GM18870 (cell line): ENCODE measurements around the gene GOLGA2.

Source experiments
- ATAC-seq: cut with Tn5 transposase; IDR thresholded peaks from one replicate; pipeline ENCODE4 v1.9.1; 2021; ENCODE audit warnings: moderate library complexity; ENCODE audit not compliant: unreplicated experiment

GOLGA2 gene, protein sequence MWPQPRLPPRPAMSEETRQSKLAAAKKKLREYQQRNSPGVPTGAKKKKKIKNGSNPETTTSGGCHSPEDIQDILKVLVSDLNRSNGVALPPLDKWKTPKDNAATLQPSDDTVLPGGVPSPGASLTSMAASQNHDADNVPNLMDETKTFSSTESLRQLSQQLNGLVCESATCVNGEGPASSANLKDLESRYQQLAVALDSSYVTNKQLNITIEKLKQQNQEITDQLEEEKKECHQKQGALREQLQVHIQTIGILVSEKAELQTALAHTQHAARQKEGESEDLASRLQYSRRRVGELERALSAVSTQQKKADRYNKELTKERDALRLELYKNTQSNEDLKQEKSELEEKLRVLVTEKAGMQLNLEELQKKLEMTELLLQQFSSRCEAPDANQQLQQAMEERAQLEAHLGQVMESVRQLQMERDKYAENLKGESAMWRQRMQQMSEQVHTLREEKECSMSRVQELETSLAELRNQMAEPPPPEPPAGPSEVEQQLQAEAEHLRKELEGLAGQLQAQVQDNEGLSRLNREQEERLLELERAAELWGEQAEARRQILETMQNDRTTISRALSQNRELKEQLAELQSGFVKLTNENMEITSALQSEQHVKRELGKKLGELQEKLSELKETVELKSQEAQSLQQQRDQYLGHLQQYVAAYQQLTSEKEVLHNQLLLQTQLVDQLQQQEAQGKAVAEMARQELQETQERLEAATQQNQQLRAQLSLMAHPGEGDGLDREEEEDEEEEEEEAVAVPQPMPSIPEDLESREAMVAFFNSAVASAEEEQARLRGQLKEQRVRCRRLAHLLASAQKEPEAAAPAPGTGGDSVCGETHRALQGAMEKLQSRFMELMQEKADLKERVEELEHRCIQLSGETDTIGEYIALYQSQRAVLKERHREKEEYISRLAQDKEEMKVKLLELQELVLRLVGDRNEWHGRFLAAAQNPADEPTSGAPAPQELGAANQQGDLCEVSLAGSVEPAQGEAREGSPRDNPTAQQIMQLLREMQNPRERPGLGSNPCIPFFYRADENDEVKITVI

DNA sequence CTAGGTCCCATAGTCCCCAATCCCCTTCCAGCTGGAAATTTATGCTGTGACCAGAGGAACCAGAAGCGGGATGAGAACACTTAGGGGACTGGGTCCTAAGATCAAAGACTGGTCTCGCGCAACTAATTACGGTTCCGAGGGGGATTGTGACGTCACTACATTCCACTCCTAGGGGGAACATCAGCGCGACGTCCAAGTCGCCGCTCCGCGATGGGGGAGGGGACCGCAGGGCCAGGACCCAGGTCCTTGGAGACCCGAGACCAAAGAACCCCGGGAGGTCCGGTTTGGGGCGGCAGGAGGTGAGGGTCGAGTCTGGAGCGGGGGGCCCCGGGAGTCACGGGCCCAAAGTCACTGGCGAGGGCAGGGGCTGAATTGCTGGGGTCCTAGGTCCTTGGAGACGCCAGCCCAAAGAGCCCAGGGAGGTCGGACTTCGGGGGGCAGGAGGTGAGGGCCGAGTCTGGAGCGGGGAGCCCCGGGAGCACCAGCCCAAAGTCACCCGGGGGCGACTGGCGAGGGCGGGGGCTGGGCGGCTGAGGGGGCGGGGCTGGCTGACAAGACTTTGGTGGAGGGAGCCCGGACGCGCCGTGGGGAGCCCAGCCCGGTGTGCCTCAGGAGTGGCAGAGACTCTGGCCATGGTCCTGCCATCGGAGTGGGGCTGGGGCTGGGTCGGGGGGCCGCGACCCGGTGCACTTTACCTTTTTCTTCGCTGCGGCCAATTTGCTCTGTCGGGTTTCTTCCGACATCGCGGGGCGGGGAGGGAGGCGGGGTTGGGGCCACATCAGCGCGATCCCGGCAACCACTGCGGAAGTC lies at the start of gene GOLGA2:
GOLGA2 (minus strand) TSS at position 810 of the 810 bp plus-strand sequence; CDS start at position 779, 31 bp downstream.
- ATAC-seq, result peak; percentile 40

DNA sequence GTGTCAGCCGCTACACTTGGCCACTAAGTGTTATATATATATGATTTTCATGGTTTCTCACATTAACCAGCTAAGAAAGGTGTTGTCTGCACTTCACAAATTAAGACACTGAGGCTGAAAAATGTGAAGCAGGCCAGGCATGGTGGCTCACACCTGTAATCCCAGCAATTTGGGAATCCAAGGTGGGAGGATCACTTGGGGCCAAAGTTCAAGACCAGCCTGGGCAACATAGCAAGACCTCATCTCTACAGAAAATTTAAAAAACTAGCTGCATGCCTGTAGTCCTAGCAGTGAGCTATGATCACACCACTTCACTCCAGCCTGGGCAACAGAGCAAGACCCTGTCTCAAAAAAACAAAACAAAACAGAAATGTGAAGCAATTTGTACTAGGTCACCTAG lies 48.6 kb upstream of the GOLGA2 start:
- ATAC-seq, result no peak

DNA sequence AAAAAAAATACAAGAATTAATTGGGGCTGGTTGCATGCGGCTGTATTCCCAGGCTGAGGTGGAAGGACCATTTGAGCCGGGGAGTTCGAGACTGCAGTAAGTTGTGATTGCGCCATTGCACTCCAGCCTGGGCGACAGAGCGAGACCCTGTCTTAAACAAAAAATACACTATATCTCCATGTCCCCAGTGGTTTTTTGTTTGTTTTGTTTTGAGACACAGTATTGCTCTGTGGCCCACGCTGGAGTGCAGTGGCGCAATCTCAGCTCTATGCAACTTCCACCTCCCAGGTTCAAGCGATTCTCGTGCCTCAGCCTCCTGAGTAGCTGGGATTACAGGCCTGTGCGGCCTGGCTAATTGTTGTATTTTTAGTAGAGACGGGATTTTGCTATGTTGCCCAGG lies 48.0 kb upstream of the GOLGA2 start:
- ATAC-seq, result no peak

DNA sequence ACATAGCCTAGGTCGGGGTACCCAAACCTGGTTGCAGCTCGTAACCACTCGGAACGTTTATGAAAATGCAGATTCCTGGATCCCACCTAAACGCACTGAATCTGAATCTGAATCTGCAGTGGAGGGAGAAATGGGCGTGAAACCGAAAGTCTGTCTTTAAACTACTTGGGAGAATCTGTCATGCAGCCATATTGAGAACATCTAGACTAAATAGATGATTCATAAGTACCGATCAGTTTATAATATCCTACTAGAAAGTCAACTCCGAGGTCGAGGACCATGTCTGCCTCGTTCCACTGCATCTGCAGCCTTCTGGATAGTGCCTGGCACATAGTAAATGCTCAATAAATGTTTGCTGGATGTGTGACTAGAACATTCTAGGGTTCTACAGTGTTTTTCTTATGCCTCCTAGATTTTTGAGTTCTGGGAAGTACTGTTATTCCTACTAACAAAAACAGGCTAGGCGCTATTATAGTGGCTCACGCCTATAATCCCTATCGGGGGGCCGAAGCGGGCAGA lies 47.5 kb upstream of the GOLGA2 start:
- ATAC-seq, result no peak

DNA sequence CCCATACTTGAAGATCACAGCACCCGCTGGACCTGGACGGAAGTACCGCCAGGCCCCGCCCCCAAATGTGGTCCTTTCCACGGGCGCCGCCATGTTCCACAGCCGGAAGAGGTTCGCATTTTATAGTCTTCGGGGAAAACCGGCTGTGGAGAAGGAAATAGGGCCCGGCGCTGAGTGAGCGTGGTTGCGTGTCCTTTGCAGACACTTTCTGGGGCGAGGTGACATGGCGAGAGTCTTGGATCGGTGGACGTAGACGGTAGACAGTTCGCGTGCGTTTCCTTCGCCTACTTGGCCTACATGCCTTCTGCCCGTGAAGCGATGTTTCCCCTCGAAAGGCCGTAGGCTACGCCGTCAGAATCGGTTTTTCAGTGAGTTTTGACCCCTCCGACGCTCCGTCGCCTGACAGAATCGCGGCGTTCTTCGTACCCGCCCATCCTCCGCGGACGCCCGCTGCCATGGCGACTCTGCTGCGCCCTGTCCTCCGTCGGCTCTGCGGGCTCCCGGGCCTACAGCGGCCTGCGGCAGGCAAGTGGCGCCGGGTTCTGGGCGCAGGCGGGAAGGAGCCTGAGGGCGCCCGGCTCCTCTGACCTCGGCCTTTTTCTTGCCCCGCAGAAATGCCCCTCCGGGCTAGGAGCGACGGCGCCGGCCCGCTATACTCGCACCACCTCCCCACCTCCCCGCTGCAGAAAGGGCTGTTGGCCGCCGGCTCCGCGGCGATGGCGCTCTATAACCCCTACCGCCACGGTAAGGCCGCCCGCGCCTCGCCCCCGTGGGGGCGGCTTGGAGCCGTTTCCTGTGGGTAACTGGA lies 46.8 kb upstream of the GOLGA2 start, which contains the start of the genes COQ4 and TRUB2:
COQ4 (plus strand) TSS at position 436 of the 808 bp plus-strand sequence; CDS start at position 456, 20 bp downstream.
TRUB2 (minus strand) TSS at position 44 of the 808 bp plus-strand sequence; CDS start at position 5, 39 bp downstream.
- peak; percentile 69 for ATAC-seq

DNA sequence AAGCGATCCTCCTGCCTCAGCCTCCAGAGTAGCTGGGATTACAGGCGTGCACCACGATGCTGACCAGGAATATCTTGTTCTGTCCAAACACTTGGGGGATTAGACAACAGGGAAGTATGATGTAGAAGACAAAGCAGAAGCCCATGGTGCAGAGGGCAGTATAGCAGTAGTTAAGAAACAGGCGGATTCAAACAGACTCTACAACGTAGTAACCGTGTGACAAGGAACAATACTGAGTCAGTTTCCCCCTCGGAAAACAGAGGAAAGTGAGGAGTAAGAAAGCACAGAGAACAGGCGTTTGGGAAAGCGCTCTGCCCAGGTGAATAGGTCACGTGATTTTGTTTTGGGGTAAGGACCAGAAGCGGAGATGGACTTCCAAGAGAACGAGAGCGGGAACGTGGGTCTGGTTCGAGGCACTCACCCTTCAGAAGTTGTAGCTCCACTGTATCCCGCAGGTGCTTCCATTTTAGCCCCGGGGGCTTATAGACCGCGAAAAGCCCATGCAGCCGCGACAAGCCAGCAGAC lies 46.1 kb upstream of the GOLGA2 start:
- no peak for ATAC-seq

DNA sequence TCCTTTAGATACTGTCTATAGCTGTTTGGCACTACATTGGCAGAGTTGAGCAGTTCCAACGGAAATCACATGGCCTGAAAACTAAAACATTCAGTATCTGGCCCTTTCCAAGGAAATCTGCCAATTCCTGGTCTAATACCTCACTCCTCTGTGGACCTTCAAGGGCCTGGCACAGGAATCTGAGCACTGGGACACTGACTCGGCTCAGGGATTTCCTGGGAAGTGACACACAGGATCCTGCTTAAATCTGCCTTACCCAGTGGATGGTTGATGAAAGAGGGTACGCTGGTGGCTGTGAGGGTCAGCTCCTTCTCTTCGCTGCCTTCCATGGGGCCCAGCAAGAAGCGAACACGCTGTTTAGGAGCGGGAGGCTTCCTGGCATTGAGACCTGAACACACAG lies 45.5 kb upstream of the GOLGA2 start:
- no peak for ATAC-seq

DNA sequence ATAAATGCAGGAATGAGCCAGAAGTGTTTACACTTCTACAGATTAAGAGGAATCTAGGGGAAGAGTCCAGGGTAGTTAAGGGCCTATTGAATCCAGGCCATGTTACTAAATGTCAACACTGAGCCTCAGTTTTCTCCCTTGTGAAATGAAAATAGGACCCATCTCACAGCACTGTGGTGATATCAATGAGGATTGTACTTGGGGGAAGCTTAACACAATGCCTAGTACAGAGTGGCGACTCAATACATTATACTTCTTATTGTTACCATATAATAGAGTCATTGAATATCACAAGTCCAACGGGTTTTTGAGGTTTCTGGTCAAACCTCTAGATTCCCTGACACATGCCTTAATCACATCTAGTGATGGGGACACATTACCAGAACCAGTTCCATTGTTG lies 41.8 kb upstream of the GOLGA2 start:
- no peak for ATAC-seq

DNA sequence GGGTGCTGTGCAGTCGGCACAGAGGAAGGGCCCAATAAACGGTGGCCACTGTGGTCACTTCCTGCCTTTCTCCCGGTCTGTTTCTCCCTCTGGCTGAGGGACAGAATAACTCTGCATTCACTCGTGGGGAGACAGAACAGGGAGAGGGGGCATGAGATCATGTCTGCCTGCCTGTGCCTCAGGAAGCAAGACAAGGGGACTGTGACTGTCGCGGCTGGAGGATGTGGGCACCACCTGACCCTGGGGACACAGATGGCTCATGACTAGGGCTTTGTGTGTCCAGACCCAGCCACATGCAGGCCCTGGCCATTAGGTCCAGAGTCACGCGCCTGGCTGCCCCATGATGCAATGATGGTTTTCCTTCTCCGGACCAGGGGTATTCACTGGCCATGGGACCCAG lies 40.6 kb upstream of the GOLGA2 start:
- no peak for ATAC-seq

DNA sequence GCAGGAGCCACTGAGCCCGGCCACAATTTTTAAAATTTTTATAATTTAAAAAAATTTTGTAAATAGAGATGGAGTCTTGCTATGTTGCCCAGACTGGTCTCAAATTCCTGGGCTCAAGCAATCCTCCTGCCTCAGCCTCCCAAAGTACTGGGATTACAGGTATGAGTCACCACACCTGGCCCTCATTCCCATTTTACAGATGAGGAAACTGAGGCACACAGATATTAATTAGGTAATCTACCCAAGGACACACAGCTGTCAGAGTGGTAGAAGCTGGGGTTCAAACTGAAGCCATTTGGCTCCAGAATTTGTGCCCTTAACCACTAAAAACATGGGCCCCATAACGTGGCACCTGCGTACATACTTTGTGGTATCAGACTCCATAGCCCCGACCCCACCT lies 38.9 kb upstream of the GOLGA2 start:
- no peak for ATAC-seq

DNA sequence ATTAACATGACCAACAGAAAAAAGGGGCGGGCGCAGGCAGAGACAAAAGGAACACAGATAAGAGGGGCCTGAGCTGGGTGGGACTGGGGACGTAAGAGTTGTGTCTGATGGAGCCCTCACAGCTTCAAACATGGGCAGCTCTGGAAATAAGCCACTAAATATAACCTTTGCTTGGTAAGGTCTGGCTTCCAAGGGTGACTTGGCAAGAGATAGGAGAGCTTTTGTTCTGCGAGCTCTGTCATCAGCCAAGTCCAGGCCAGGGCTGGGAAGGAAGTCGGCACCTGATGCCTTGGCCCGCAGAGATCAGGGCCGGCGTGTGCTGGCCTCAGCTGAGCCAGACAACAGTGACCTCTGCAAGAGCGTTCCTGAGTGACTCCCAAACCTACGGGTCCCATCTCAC lies 34.7 kb upstream of the GOLGA2 start:
- ATAC-seq, result no peak

DNA sequence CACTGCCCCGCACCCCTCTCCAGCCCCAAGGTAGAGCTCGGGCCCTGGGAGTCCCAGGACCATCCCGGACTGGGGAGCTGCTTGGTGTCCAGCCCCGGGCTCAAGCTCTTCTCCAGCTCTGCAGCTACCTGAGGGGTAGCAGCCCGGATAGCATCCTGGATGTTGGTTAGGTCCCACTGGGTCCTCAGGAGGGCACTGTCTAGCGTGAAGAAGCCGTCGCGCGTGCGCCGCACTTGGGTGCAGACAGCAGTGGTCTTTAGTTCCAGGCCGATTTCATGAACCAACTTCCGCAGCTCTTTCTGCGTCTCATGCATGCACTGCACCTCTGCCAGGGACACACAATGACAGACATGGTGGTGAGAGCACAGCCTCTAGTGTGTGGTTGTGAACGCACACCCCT lies 33.7 kb upstream of the GOLGA2 start:
- ATAC-seq, result no peak

DNA sequence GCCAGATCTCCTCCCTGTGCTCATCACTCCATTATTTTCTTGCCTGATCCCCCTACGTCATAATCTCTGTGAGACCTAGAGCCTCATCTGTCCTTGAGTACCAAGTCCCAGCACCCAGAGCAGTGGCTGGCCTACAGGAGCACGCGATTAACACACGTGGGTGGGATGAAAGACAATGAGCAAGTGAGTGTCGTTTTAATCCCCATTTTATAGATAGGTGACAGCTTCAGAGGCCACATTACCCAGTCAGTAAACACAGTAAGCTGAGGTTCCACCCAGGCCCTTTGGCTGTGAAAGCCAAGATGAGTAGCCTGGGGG lies 29.1 kb upstream of the GOLGA2 start:
- no peak for ATAC-seq

DNA sequence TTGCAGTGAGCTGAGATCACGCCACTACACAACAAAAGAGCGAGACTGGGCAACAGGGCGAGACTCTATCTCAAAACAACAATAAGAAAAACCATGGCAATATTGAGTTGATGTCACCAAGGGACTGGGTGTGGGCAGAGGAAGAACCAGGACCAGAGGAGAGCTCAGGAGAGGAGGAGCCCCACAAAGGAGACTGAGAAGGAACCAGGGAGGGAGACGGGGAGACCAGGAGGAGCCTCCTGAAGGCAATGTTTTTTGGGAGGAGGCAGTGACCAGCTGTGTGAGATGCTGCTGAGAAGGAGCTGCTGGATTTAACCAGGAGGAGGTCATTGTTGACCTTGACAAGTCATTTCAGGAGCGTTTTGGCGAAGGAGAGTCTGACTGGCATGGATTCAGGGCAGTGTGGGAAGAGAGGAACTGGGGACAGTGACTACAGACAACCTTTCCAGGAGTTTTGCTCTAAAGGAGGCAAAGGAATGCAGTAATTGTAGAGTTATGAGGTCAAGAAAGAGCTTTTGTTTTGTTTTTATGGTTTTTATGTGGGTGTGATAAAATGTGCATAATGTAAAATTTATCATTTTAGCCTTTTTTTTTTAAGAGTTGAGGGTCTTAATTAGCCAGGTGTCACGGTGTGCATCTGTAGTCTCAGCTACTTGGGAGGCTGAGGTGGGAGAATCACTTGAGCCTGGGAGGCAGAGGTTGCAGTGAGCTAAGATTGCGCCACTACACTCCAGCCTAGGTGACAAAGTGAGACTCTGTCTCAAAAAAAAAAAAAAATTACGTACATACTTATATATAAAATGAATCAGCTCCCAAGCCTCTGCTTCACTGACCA lies 28.5 kb upstream of the GOLGA2 start:
- ATAC-seq, result no peak

DNA sequence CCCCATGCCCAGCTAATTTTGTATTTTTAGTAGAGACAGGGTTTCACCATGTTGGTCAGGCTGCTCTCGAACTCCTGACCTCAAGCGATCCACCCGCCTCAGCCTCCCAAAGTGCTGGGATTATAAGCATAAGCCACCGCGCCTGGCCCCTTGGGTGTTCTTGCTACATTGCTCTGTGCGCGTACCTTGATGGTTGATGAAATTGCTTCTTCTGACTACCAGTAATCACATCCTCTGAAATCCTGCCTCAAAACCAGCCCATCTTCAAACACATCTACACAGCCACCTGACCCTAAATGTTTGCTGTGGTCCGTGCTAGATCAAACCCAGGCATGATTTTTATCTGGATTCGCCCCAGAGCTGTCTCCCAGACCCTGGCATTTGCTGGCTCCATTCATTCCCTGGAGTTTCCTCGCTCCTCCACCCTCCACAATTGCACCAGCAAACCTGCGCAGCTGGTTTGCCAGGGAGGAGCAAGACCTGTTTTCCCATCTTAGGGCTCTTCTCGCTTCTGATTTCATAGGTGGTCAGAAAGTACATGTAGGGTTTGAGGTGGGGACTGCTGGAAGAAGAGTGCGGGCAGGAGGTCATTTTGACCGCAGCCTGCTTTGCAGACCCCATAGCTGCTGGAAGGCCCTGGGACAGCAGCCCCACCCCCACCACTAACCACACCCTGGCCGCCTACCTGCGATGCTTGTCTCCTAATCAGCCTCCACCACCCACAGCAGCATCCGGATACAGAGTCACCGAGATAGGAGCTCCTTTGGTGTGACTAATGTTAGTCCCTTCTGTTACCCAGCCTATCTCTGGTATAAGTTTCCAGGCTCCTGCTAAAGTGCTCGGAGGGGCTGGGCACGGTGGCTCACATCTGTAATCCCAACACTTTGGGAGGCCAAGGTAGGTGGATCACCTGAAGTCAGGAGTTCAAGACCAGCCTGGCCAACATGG lies 23.0 kb upstream of the GOLGA2 start:
- no peak for ATAC-seq

DNA sequence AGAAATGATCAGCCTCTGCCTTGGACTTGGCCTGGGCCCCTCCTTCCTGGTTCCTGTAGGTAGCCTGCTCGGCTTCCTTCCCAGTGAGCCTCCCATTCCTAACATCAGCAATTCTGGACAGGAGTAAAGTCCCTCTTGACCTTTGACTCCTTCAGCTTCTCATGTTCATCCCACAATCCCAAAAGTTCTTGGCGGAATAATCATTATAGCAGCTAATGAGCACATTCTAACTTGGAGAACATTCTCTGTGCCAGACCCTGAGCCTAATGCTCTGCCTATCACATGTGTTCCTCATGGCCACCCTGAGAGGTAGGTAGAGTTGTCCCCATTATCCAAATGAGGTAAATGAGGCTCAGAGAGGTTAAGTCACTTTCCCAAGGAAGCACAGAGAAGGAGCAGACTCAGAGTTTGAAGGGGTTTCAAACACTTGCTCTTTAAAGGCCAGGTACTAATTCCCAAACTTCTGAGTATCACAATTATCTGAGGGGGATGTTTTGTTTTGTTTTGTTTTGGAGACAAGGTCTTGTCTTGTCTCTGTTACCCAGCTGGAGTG lies 21.5 kb upstream of the GOLGA2 start:
- ATAC-seq, result no peak
